HG03354 (cell line): Measurements from ENCODE around the gene CDK14.

Experiments
- ATAC-seq: cut with Tn5 transposase; IDR thresholded peaks from one replicate; pipeline ENCODE4 v1.9.1; 2021; ENCODE audit warnings: mild to moderate bottlenecking; ENCODE audit not compliant: unreplicated experiment, poor library complexity, severe bottlenecking

CDK14 gene

GRCh38 chr7:90595801-90596670 is at the start of gene CDK14:
Gene CDK14 (plus strand): TSS chr7:90596321. CDS start chr7:90596628, 307 bp downstream.
- ATAC-seq: peak; percentile 66

- ATAC-seq: no peak
Measured at GRCh38 chr7:90551036-90551435, 45.1 kb upstream of the CDK14 start.

GRCh38 chr7:90552521-90552920 is 43.6 kb upstream of the CDK14 start:
- ATAC-seq: no peak

- ATAC-seq: no peak
Measured at GRCh38 chr7:90560730-90561129, 35.4 kb upstream of the CDK14 start.

- ATAC-seq: no peak
Measured at GRCh38 chr7:90563286-90563685, 32.8 kb upstream of the CDK14 start.

GRCh38 chr7:90564455-90564854 is 31.7 kb upstream of the CDK14 start:
- no peak for ATAC-seq

- ATAC-seq: no peak
Measured at GRCh38 chr7:90568213-90568612, 27.9 kb upstream of the CDK14 start.

GRCh38 chr7:90569368-90569767 is 26.8 kb upstream of the CDK14 start:
- ATAC-seq: no peak

- no peak for ATAC-seq
Measured at GRCh38 chr7:90570373-90570959, 25.7 kb upstream of the CDK14 start.

GRCh38 chr7:90574146-90574819 is 21.8 kb upstream of the CDK14 start:
- no peak for ATAC-seq

GRCh38 chr7:90574820-90575187 is 21.3 kb upstream of the CDK14 start:
- no peak for ATAC-seq

- no peak for ATAC-seq
Measured at GRCh38 chr7:90579181-90579688, 16.9 kb upstream of the CDK14 start.

GRCh38 chr7:90580051-90580450 is 16.1 kb upstream of the CDK14 start:
- ATAC-seq: no peak

GRCh38 chr7:90582164-90582563 is 14.0 kb upstream of the CDK14 start:
- ATAC-seq: no peak

GRCh38 chr7:90584378-90584777 is 11.7 kb upstream of the CDK14 start:
- no peak for ATAC-seq

GRCh38 chr7:90586091-90586490 is 10.0 kb upstream of the CDK14 start:
- no peak for ATAC-seq

GRCh38 chr7:90587766-90588165 is 8.4 kb upstream of the CDK14 start:
- no peak for ATAC-seq

GRCh38 chr7:90592033-90592432 is 4.1 kb upstream of the CDK14 start:
- no peak for ATAC-seq

- no peak for ATAC-seq
Measured at GRCh38 chr7:90593205-90593604, 2.9 kb upstream of the CDK14 start.

- no peak for ATAC-seq
Measured at GRCh38 chr7:90594751-90595317, 1.3 kb upstream of the CDK14 start.
